HepG2 (cell line): Measurements from ENCODE around the gene KCNJ14.

ENCODE experiments used
- ATF7 ChIP-seq, 2 experiments: fragments of 450-650 bp in 1 of 2; sonication (generic) in 1 of 2; formaldehyde crosslinking in 1 of 2; IDR thresholded peaks; 2 replicates each; pipeline versions ENCODE4 v1.4.0 to v1.6.1; 2016 to 2020; ENCODE audit warnings: antibody characterized with exemption in 1 of 2, mild to moderate bottlenecking in 1 of 2, missing genetic modification reagents in 1 of 2
- EP300 ChIP-seq, 3 experiments: sonication (generic) in 1 of 3; formaldehyde crosslinking in 1 of 3; IDR thresholded peaks; 2 replicates each; pipeline versions ENCODE4 v1.5.1 to v1.6.1; 2011 to 2020; ENCODE audit warnings: low read depth in 2 of 3, low read length in 2 of 3, borderline replicate concordance in 1 of 3, improper control_type of control experiment in 1 of 3, mild to moderate bottlenecking in 1 of 3, missing genetic modification reagents in 1 of 3, moderate library complexity in 1 of 3
- EZH2 ChIP-seq: conservative IDR thresholded peaks from 2 replicates; pipeline ENCODE4 v1.6.1; 2012; ENCODE audit warnings: mild to moderate bottlenecking, low read depth, low read length, moderate library complexity
- MAFG ChIP-seq: sonication (generic); formaldehyde crosslinking; IDR thresholded peaks from 2 replicates; pipeline ENCODE4 v1.5.1; 2020; ENCODE audit warnings: mild to moderate bottlenecking, missing genetic modification reagents
- ZNF619 ChIP-seq: sonication (generic); formaldehyde crosslinking; IDR thresholded peaks from 2 replicates; pipeline ENCODE4 v1.4.0; 2020; ENCODE audit warnings: mild to moderate bottlenecking, missing genetic modification reagents
- TF ChIP-seq, protein P1 (sequence below): sonication (generic); formaldehyde crosslinking; IDR thresholded peaks from 2 replicates; pipeline ENCODE4 v1.9.0; 2021; ENCODE audit warnings: missing genetic modification reagents, mild to moderate bottlenecking, borderline replicate concordance

DNA sequence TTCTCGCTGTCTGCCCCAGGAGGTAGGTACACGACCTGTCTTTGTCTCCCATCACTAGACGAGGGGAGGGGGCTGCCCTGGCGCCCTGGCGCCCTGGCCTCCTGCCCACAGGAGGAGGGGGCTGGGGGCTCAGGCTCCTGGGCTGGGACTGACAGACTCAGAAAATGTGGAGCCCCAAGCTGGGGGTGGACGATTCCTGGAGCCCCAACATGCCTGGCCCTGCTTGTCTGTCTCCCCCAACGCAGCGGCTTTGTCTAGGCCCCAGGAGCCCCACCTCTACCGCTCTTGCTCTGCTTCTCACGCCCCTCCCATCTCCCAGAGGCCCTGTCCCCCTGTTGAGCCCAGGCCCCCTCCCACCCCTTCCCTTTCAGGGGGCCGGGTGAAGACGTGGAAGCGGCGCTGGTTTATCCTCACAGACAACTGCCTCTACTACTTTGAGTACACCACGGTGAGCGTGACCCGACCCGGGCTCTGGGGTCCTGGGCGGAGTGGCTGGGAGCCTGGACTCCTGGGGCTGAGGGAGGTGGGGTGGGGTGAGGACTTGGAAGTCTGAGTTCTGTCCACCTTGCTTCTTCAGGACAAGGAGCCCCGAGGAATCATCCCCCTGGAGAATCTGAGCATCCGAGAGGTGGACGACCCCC, 22.4 kb downstream of the KCNJ14 start:
- TF ChIP-seq EZH2 (no peak), MAFG (CRISPR knock-in tag) (no peak), EP300 (IDR thresholded peaks at IDR 0.05; ENCODE audit: low read depth in 2 of 2, low read length in 2 of 2) (no peak), EP300 (CRISPR knock-in tag; IDR thresholded peaks at IDR 0.05; ENCODE audit: borderline replicate concordance) (no peak), ATF7 (IDR thresholded peaks at IDR 0.05) (no peak), ATF7 (CRISPR knock-in tag; IDR thresholded peaks at IDR 0.05) (no peak), ZNF619 (no peak)
- TF ChIP-seq, protein P1, sequence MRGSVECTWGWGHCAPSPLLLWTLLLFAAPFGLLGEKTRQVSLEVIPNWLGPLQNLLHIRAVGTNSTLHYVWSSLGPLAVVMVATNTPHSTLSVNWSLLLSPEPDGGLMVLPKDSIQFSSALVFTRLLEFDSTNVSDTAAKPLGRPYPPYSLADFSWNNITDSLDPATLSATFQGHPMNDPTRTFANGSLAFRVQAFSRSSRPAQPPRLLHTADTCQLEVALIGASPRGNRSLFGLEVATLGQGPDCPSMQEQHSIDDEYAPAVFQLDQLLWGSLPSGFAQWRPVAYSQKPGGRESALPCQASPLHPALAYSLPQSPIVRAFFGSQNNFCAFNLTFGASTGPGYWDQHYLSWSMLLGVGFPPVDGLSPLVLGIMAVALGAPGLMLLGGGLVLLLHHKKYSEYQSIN: no peak
